ENCODE data around the gene JMJD4. TPM values are rescaled to one million over a fixed set of nuclear protein-coding genes. Genes with fewer than 3 reads are reported as not detected.

The JMJD4 gene
- total and polyA plus RNA-seq, 8 donors = 13.4 to 18.6 (median 16.7) TPM

DNA sequence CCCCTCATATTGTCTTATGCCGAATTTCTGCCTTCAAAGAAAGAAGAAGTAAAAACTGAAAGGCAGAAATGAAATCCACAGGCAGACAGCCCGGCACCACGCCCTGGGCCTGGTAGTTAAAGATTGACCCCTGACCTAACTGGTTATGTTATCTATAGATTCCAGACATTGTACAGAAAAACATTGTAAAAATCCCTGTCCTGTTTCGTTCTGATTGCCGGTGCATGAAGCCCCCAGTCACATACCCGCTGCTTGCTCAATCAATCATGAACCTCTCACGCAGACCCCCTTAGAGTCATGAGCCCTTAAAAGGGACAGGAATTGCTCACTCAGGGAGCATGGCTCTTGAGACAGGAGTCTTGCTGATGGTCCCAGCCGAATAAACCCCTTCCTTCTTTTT lies 49.3 kb downstream of the JMJD4 start:
- H3K27ac ChIP-seq = no peak overlapping the region
- no peak for ATAC-seq
- peaks cover 0 to 97% of the 10 kb centered on the region in 2 donors for H3K9me3 ChIP-seq
- no peaks in the 10 kb centered on the region for H3K36me3 ChIP-seq
- TF ChIP-seq, protein P1, sequence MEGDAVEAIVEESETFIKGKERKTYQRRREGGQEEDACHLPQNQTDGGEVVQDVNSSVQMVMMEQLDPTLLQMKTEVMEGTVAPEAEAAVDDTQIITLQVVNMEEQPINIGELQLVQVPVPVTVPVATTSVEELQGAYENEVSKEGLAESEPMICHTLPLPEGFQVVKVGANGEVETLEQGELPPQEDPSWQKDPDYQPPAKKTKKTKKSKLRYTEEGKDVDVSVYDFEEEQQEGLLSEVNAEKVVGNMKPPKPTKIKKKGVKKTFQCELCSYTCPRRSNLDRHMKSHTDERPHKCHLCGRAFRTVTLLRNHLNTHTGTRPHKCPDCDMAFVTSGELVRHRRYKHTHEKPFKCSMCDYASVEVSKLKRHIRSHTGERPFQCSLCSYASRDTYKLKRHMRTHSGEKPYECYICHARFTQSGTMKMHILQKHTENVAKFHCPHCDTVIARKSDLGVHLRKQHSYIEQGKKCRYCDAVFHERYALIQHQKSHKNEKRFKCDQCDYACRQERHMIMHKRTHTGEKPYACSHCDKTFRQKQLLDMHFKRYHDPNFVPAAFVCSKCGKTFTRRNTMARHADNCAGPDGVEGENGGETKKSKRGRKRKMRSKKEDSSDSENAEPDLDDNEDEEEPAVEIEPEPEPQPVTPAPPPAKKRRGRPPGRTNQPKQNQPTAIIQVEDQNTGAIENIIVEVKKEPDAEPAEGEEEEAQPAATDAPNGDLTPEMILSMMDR (IDR thresholded peaks at IDR 0.05) = no peak
- no peak for DNase-seq
- H3K4me1 ChIP-seq = no peaks in the 10 kb centered on the region
- no peaks in the 10 kb centered on the region for H3K27me3 ChIP-seq
- intact Hi-C loops (cut with DNase I) = no loop called here
- no peak overlapping the region for H3K4me3 ChIP-seq

Other genes with a start within 250 kb of the JMJD4 start
- gene ZNF678, start 171.7 kb downstream of the JMJD4 start, total RNA-seq = 1 to 10 TPM; 7.3 to 8.4 TPM
- gene ZNF678, start 171.7 kb downstream of the JMJD4 start, polyA plus RNA-seq (ENCODE audit: insufficient read length in 6 of 6) = 10 to 100 TPM; 16.2 to 19.5 (median 17.2) TPM
- 10 to 100 TPM; 24.5 to 29.7 TPM for gene SNAP47, start 133 bp upstream of the JMJD4 start, total RNA-seq
- gene SNAP47, start 133 bp upstream of the JMJD4 start, polyA plus RNA-seq (ENCODE audit: insufficient read length in 6 of 6) = 10 to 100 TPM; 40.0 to 44.9 (median 41.5) TPM
- not detected for gene PRSS38, start 80.4 kb upstream of the JMJD4 start, total RNA-seq
- not detected for gene PRSS38, start 80.4 kb upstream of the JMJD4 start, polyA plus RNA-seq (ENCODE audit: insufficient read length in 6 of 6)
- 1 to 10 TPM; 4.6 to 8.5 TPM for gene WNT9A, start 212.6 kb upstream of the JMJD4 start, total RNA-seq
- gene WNT9A, start 212.6 kb upstream of the JMJD4 start, polyA plus RNA-seq (ENCODE audit: insufficient read length in 6 of 6) = 1 to 10 TPM; 2.1 to 3.4 (median 2.8) TPM